Cerebellar nuclear complex (tissue), 1 donor: Measurements from ENCODE around the gene HPCAL1.

Experiments used
- DNase-seq, 2 experiments: peaks; one replicate each; lab custom pipeline; 2025; lab: John Stamatoyannopoulos, UW

Gene HPCAL1

DNA sequence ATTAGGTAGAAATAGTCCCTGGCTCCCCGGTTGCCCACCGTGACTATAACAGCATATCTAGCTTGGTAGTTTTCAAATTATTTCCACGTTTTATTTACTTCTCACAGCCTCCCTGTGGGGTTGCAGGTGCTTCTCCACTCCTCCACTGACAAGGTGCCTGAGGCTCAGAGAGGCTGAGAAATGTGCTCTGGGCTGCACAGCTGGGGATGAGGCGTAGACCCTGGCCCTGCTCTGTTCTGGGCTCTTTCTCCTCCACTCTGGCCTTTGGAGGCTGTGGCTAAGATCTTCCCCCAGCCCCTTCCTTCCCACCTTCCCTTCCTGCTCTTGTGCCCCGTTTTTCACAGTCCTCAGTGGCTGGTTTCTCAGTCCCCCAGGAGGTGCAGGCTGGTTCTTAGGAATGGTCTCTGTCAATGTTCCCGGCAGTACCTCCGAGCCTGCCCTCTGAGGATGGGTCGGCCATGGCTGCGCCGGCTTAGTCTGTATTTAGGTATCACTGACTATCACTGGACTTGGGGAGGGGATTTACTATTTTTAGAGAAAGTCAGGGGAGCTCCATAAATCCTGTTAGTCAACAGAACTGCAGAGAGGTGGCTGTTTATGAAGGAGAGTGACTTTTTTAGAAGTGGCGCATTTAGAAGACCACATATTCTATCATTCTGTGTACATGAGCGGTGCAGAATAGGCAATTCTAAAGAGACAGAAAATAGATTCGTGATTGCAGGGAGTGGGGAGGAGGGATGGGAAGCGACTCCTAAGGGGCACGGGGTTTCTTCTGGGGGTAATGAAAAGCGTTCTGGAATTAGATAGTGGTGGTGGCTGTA, 35.0 kb downstream of the HPCAL1 start:
- no peak for DNase-seq

DNA sequence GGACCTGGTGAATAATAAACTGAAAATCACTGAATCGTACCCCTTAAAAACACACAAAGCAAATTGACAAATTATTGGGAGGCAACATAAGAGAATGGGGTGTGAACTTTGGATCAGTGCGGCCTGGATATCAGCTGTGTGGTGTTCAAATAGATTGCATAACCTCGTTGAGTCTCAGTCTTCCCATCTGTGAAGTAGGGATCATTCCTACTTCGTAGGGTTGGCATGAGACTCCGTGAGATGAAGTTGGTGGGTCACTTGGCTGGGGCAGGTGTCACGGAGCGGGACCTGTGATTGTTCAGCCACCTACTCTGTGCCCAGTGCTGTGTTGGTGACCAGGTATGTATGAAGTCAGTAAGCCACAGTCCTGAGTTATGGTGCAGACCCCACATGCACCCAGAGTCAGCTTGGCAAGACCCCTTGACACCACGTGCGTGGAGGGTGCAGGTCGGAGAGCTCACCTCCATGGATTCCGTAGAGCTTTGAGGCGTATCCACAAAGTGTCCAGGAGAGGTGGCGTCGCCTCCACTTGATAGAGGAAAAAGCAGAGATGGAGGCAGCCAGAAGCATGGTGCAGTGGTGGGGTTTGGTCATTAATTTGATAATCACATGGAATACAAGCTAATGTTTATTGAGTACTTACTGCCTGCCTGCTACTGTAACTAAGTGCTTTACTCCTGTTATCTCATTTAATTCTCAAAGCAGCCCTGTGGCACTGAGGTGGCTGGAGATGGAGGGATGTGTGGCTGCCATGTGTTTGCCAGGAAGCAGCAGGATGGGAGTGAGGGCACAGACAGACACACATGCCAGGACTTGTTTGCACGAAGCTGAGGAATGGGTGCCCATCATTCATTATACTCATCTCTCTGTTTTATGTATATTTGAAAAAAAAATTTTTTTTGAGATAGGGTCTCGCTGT, 35.8 kb downstream of the HPCAL1 start:
- DNase-seq = no peak

DNA sequence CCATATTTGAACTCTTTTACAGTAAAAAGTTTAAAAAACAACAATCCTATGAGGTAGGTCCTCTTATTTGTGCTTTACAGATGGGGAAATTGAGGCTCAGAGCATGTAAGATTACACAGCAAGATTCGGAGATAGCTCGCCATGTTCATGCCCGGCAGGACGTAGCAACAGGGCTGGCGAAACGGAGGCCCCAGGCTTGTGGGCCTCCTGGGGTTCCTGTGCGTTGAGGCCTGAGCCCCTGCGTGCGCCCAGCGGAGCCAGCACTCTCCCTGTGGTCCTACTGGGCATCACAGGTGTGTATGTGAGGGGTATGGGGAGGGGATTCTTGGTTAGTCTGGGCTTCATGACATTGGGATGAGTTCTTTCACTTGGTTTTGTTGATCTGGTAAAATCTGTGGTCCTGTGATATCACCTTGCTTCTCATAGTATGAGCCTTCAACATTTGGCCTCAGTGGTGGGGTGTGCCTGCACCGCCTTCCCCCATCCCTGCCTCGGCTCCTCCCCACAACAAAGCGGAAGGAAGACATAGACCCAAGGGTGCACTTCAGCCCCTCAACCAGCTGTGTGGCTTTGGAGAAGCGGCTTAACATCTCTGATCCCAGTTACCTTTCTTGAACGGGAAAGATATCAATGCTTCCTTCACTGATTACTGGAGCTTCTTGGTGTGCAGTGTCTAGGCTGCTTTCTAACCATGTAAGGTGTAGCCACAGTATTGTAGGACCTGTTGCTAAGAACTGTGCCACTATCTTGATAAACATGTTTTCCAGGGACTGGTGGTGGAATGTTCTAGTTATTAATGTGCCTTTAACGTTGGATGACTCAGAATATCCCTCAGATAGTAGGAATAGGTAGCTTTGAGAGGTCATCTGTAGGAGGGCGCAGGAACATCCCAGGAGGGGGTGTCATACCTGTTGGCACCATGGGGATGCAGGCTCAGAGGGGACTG, 37.2 kb downstream of the HPCAL1 start:
- no peak for DNase-seq

DNA sequence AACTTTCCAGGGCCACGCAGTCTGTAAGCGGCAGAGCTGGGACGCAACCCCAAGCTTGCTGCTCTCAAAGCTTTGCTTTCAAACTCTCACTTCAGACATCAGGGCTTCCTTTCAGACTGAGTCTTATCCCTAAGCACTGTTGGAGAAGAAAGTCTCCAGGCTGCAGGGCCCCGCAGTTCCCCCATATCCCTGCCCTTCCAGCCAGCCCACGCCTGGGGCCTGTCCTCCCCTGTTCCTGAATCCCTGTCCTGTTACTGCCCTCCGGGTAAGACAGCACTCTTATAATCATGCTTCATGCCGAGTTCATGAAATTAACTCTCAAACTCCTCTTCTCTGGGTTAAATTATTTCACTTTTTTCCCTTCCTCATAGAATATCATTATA, 37.9 kb downstream of the HPCAL1 start:
- DNase-seq = no peak

DNA sequence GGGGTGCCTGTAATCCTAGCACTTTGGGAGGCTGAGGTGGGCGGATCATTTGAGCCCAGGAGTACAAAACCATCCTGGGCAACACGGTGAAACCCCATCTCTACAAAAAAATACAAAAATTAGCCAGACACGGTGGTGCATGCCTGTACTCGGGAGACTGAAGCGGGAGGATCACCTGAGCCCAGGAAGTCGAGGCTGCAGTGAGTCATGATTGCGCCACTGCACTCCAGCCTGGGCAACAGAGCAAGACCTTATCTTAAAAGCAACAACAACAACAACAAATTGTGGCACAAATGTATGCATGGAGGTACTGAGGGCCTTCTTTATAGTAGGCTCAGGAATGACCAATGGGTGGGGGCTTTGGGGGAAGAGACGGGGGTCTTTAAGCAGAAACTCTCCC, 38.5 kb downstream of the HPCAL1 start:
- no peak for DNase-seq

DNA sequence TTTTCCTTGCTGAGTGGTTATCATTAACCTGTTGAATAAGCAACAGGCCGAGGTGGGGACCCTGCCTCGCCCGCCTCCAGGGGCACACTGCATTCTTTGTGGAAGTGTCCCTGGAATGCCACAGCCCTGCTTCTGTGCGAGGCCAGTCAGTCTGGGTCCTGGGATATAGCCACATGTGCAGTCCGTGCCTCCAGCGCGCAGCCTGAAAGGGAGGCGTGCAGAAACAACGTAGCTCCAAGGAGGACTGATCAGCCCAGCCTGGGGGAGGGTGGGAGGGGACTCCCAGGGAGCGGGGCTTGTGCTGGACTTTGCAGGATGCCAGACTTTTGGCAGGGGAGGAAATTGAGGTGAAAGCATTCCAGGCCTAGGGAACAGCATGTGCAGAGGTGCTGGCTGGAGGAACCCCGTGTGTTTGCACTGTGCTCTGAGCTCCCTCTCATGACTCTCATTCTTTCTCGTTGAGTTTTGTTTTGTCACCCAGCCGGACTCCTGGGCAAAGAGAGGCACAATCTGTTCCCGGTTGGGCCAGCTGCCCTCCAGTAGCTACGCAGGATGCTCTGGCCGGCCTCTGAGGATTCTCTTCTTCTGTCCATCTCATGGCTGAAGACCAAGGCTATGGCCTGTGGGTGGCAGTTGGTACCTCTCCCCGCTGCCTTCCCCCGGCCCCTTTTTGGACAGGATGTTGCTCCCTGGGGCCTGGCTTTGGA, 39.7 kb downstream of the HPCAL1 start:
- DNase-seq = no peak

DNA sequence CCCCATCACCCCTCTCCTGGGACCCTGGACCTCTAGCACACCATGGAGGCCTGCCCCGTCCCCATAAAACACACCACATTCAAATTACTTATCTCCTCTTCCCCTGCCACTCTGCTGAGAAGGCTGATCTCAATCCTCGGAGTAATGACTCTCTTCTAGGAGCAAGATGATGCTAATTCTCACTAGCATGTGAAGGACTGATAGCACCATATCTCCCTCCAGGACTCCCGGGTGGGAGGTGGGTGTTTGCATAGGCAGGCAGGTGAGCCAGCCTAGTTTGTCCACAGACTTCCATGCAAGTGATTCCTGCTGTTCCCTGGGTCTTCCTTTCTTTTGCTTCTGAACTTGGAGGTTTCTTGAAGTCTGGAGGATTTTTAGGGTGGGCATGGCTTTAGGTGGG, 40.5 kb downstream of the HPCAL1 start:
- no peak for DNase-seq

DNA sequence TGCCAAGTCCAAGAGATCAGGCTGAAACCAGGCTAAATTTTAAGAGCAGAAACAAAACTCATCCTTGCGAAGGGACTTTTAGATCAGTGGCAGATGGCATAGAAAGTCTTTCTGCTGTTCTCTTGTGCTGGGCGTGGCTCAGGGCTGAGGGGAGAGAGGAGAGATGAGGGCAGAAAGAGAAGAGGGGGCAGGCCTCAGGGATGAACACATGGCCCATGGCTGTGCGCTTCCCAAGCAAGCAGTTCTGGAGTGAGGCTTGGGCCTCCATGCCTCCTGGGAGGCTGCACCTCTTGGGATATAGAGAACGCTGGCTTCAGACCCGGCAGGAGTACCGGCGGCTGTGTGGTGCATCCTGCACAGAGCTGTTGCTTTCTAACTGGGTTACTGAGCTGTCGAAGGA, 41.0 kb downstream of the HPCAL1 start:
- DNase-seq = no peak

DNA sequence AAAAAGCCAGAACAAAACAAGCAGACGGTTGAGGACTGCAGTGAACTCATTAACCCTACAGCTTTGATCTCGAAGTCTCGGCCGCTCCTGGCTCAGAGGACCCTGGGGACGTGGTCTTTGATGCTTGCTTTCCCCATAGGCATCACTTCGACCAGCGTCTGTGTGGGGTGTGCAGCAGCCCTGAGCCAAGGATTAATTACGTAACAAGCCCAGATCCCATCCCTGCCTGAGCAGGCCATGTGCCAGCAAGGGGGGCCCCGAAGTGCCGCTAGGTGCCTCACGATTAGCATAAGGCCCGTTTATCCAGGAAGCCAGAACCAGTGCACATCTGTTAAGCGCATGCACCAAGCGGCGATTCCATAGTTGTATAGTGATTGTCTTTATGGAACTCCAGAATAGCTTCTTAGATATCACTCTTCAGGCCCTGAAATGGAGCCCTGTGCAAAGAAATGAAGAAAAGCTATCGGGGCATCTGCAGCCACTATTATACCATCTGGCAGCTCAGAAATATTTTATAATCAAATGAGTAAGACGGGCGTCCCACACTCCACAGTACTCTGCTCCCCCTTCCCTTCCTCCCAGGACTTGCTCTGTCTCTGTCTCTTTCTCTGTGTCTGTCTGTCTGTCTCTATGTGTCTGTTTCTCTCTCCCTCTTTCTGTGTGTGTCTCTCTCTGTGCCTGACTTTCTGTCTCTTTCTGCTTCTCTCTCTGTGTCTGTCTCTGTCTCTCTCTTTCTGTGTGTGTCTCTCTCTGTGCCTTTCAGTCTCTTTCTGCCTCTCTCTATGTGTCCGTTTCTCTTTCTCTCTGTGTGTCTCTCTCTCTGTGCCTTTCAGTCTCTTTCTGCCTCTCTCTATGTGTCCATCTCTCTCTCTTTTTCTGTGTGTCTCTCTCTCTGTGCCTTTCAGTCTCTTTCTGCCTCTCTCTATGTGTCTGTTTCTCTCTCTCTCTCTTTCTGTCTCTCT, 41.7 kb downstream of the HPCAL1 start:
- DNase-seq = no peak

DNA sequence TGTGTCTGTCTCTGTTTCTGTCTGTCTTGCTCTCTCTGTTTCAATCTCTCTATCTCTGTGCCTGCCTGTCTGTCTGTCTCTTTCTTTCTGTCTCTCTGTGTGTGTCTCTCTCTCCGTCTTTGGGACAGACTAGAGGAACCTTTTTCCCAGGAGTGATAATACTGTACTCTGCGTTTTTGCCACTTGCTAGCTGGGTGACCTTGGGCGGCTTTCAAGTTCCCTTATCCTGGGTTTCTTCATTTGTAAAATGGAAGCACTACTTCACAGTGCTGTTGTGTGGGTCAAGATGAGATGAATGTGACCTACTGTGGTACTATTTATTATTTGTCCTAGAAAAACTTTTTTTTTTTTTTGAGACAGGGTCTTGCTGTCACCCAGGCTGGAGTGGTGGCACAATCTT, 42.4 kb downstream of the HPCAL1 start:
- no peak for DNase-seq

DNA sequence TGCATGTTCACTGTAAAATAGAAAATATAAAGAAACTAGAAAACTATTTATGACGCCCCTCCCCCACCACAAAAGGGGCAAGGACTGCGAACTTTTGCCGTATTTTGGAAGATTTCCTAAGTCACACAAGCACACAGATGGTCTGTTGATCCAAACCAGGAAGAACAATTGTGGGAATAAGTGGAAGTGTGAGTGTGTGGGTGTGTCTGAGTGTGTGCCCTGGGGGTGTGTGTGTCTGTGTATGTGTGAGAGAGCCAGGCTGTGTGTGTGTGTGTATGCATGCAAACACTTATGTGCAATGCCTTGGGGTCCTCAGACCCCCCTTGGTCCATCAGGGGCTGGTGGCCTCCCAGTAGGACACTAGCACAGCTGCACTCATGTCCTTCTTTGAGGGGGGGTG, 43.1 kb downstream of the HPCAL1 start:
- DNase-seq = no peak

DNA sequence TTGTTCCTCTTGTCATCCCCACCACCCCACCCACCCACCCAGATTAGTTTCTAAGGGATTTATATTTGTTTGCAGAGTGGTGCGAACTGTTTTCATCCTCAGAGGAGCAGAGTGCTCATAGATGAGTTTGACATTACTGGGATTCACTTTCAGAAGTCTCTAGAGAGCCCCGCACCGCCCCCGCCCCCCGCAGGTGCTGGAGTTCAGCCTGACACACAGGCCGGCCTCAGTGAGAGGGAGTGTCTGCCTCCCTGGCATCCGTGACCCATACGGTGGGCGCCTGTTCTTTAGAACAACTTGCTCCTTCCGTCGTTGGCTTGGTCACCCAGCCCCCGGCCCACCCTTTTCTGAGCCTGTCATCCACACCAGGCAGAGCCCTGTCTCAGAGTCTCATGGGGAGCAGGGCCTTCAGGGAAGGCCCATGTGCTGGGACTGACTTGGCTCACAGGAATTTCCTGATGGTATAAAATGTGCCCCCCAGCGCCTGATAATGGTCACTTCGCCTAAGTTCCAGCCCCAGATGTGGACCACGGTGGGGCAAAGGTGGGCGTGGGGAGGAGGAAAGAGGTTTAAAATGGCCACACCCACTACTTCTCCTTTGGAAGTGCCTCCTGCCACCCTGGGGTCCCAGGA, 44.3 kb downstream of the HPCAL1 start:
- no peak for DNase-seq

DNA sequence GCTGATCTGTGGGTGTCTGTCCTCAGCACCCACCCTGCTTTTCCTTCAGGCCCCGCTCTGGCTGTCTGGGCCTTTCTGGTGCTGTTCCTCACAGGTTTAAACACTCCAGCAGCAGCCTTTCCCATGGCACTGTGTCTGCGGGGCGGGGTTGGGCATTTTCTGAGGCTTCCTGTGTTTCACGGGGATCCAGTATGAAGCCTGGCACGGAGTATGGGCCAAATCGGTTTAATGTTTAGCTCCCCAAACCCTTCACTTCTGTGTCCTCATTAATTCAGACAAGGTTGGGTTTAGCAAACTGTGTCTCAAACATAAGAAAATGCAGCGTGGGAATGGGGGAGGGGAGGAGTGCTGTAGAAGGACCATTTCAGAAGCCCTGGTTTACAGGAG, 44.9 kb downstream of the HPCAL1 start:
- DNase-seq = no peak

DNA sequence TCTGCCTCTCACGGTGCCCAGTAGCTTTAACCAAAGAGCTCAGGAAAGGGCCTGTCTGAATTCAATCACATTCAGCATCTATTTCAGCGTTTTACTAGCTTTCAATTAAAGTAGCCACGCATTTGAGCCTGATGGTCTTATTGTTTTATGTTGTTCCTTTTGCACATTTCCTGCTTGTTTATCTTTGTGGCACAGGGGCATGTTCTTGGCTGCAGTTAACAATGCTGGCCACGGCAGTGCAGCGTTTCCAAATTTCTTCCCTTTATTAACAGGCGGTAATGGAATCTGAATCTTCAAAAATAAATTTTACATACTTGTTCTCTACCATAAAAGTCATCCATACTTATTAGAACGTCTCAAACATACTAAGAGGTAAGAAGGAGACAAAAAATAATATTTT, 46.2 kb downstream of the HPCAL1 start:
- DNase-seq = no peak

DNA sequence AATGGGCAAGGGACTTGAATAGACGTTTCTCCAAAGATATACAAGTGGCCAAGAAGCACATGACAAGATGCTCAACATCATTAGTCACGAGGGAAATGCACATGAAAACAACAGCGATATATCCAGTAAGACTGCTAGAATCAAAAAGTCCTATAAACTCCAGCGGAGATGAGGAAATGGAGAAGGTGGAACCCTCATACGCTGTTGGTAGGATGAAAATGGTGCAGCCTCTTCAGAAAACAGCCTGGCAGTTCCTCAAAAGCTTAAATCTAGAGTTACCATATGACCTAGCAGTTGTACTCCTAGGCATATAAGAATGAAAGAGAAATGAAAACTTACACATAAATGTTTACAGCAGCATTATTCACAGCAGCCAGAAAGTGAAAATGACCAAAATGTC, 48.1 kb downstream of the HPCAL1 start:
- DNase-seq = no peak

DNA sequence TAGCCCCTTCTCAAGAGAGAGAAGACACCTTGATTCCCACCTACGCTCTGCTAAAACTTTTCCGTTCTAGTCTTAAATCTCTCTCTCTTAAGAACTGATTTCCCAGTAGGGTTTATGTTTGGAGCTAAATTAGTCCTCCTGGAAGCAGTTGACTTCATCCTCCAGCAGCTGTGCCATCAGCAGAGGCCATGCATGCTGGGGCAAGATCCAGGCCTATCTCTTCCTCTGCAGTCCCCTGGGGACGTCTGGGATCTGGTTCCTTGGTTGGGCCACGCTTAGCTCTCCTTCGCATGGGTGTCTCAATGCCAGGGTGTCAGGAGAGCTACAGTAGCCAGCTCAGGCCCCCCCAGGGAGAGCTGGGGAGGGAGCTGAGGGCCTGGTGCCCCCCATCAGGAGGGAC, 49.7 kb downstream of the HPCAL1 start:
- DNase-seq = no peak

DNA sequence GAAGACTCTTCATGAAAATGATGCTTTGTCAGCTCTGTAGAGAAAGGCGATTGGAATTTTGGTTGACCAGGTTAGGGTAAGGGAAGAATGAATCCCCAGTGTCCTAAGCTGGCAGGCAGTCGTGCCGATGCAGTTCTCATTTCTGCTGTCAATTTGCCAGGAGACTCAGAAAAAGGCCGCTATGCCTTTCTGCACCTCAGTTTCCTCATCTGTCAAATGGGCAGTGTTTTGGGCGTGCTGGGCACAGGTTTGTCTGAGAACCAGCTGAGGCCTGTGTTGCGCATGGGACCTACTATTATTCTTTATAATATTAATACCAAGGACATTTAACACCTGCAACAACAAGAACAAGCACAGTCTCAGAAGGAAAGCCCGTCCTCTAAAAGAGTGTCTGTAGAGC, 50.3 kb downstream of the HPCAL1 start:
- DNase-seq = no peak

DNA sequence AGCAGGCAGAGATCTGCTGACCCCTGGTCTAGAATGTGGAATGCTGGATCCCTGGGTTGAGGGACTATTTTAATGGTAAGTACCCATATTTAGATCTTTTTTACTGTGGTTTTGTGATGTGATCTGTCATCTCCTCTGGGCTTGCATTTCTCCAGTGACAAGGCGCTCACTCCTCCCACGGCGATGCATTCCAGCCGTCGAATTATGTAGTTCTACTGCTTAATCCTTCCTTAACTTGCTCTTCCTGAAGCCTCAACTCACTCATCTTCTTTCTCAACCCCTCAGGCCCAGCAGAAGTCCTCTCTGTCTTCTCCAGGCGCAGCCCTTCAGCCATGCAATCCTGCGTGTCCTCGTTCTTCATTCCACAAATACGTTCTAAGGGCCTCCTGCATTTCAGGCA, 51.2 kb downstream of the HPCAL1 start:
- DNase-seq = no peak

DNA sequence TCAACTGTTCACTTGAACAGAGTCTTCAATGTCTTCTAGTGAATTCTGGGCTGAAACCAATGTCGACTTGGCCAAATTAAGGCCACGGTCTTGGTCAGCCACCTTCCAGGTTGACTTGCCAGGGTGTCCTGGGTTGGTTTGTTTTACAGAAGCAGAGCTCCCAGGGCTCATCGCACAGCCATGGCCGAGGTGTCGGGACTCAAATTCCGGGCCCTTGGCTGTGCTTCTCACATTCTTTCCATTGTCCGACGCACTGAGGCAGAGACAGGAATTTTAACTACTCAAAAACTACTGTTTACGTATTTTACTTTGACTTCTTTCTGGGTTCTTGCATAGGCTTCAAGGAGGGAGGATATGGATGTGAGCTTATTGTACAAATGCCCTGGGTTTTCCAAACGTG, 51.7 kb downstream of the HPCAL1 start:
- no peak for DNase-seq
